ENCODE data around the gene EMB.
"Not testable (repeated sequence)": the region's sequence is repeated elsewhere in the genome, so short reads cannot be mapped to it uniquely, and the experiment has no call there.

EMB gene

GRCh38 chr5:50421184-50421950, 19.7 kb downstream of the EMB start:
- DNase-seq, result not testable (repeated sequence)

GRCh38 chr5:50420343-50420935, 20.6 kb downstream of the EMB start:
- no peak for DNase-seq

GRCh38 chr5:50419656-50420055, 21.4 kb downstream of the EMB start:
- DNase-seq, result not testable (repeated sequence)

GRCh38 chr5:50416637-50417036, 24.5 kb downstream of the EMB start:
- DNase-seq, result not testable (repeated sequence)

- no peak for DNase-seq
Measured at GRCh38 chr5:50415912-50416311, 25.2 kb downstream of the EMB start.

GRCh38 chr5:50410932-50411331, 30.2 kb downstream of the EMB start:
- DNase-seq, result not testable (repeated sequence)

- no peak for DNase-seq
Measured at GRCh38 chr5:50406877-50407276, 34.2 kb downstream of the EMB start.

- no peak for DNase-seq
Measured at GRCh38 chr5:50401336-50401735, 39.8 kb downstream of the EMB start.

- DNase-seq, result peak; percentile 30 to 52
Measured at GRCh38 chr5:50393925-50394609, 47.0 kb downstream of the EMB start.

GRCh38 chr5:50392289-50392688, 48.8 kb downstream of the EMB start:
- not testable (repeated sequence) for DNase-seq

GRCh38 chr5:50384381-50384780, 56.7 kb downstream of the EMB start:
- not testable (repeated sequence) for DNase-seq

- DNase-seq, result not testable (repeated sequence)
Measured at GRCh38 chr5:50376696-50377095, 64.4 kb downstream of the EMB start.

- DNase-seq, result not testable (repeated sequence)
Measured at GRCh38 chr5:50369287-50370033, 71.6 kb downstream of the EMB start.

GRCh38 chr5:50365426-50366251, 75.4 kb downstream of the EMB start:
- no peak for DNase-seq

- DNase-seq, result not testable (repeated sequence)
Measured at GRCh38 chr5:50364535-50365309, 76.4 kb downstream of the EMB start.

- DNase-seq, result no peak
Measured at GRCh38 chr5:50359187-50359586, 81.9 kb downstream of the EMB start.

- no peak for DNase-seq
Measured at GRCh38 chr5:50352382-50352781, 88.7 kb downstream of the EMB start.

Measured in SW 1271 (cell line).